Fibroblast of villous mesenchyme (primary cell): ENCODE results near the gene EEF2KMT. TPM values are rescaled to one million over a fixed set of nuclear protein-coding genes. Genes with fewer than 3 reads are reported as not detected.

Experiments used
- DNase-seq: peaks from one replicate; pipeline ENCODE4 v3.0.0-alpha.2; 2010; ENCODE audit warnings: low read depth
- H3K4me3 ChIP-seq: 2 replicates; pipeline ENCODE4 v1.5.1; 2011; ENCODE audit warnings: low read depth, mild to moderate bottlenecking, low read length
- CTCF ChIP-seq: IDR thresholded peaks from 2 replicates; pipeline ENCODE4 v1.5.1; 2012; ENCODE audit warnings: low read depth, mild to moderate bottlenecking, low read length; ENCODE audit not compliant: insufficient read depth
- total RNA-seq: library from RNA; depleted of rRNA; stranded (reverse); fragments of >200 nt; gene quantifications from 2 replicates; pipeline ENCODE4 v1.2.3, GENCODE V29; 2012

EEF2KMT gene
- total RNA-seq, 1 donor: 11.7 TPM

- no peak overlapping the region for H3K4me3 ChIP-seq
- no peak for DNase-seq
- no peak for TF ChIP-seq CTCF
These were observed 37.4 kb downstream of the EEF2KMT start for GRCh38 chr16:5060073-5060641.

DNA sequence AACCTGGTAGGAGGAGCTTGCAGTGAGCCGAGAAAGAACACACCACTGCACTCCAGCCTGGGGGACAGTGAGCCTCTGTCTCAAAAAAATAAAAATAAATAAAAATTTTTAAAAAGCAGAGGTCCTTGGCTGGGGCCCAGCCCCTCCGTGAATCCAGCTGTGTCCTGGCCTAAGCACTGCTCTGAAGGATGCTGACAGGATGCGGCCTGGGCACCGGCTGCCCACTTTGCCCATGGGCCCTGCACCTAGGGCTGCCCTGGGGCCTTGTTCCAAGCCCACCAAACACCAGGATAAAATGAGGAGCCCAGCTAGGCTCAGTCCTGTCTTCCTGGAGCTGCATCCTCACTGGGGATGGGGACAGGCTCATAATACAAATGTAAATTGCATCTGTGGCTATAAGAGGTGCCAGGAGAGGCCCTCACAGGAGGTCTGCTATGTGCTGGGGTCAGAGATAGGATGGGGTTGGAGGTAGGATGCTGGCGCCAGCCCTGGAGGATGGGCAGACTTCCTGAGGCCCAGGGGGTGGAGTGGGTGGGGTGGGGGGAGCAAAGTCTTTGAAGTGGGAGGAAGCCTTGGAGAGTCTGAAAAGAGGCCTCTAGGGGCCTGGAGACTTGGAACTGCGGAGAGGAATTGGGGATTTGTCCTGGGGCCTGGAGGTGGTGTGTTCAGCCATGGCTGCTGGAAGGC is 38.1 kb downstream of the EEF2KMT start:
- TF ChIP-seq CTCF: no peak
- DNase-seq: no peak
- no peak overlapping the region for H3K4me3 ChIP-seq

GRCh38 chr16:5058476-5058875 is 39.1 kb downstream of the EEF2KMT start:
- peak; percentile 36 for TF ChIP-seq CTCF
- DNase-seq: no peak
- no peak overlapping the region for H3K4me3 ChIP-seq

DNA sequence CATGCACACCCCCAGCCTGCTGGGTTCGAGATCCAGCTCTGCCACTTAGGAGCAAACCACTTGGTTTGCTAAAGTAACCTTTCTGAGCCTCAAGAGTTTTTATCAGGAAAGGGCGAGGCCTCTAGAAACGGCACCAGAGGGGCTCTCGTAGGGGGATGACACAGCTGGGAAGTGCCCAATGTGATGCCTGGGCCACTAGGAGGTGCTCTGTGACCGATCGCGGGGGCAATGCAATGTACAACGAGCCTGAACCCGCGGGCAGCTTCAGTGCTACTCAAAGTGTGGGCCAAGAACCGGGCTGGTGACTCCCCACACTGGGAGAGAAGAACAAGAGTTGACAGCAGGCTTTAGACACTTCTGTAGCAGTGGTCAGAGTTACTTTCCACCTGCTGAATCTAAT is 41.2 kb downstream of the EEF2KMT start:
- TF ChIP-seq CTCF: peak; percentile 56
- DNase-seq: no peak
- H3K4me3 ChIP-seq: no peak overlapping the region

GRCh38 chr16:5054876-5055865 is 42.4 kb downstream of the EEF2KMT start:
- H3K4me3 ChIP-seq: no peak overlapping the region
- TF ChIP-seq CTCF: no peak
- no peak for DNase-seq

GRCh38 chr16:5046914-5047313 is 50.7 kb downstream of the EEF2KMT start:
- DNase-seq: no peak
- H3K4me3 ChIP-seq: no peak overlapping the region
- no peak for TF ChIP-seq CTCF
